Neural cell (in vitro differentiated cells): ENCODE data around the gene WIZ. TPM values are rescaled to one million over a fixed set of nuclear protein-coding genes. Genes with fewer than 3 reads are reported as not detected.

Experiments
- H2AFZ ChIP-seq: fragments of 200-600, 300-800 bp; sonication (generic), shearing (Covaris generic); 2 replicates; pipeline ENCODE4 v1.6.0; 2014; ENCODE audit warnings: low read depth, mild to moderate bottlenecking, antibody characterized with exemption, low read length, moderate library complexity
- H3F3A ChIP-seq: fragments of 200-600 bp; shearing (Covaris generic); 2 replicates; pipeline ENCODE4 v1.6.1; 2016; ENCODE audit warnings: mild to moderate bottlenecking, moderate library complexity, mixed read lengths, antibody characterized with exemption, low read length; ENCODE audit not compliant: insufficient read depth, poor library complexity, severe bottlenecking
- H3K27ac ChIP-seq: fragments of 200-600, 300-800 bp; sonication (generic), shearing (Covaris generic); 2 replicates; pipeline ENCODE4 v1.5.1; 2014; ENCODE audit warnings: mild to moderate bottlenecking, low read length, moderate library complexity
- H3K27me3 ChIP-seq: fragments of 300-800, 200-600 bp; sonication (generic), shearing (Covaris generic); 2 replicates; pipeline ENCODE4 v1.6.0; 2014; ENCODE audit warnings: mild to moderate bottlenecking, low read depth, low read length, moderate library complexity; ENCODE audit not compliant: insufficient read depth
- H3K36me3 ChIP-seq: fragments of 300-800, 200-600 bp; sonication (generic), shearing (Covaris generic); 2 replicates; pipeline ENCODE4 v1.5.1; 2014; ENCODE audit warnings: mild to moderate bottlenecking, antibody characterized with exemption, low read length, moderate library complexity; ENCODE audit not compliant: insufficient read depth
- H3K4me2 ChIP-seq: fragments of 300-800, 200-600 bp; sonication (generic), shearing (Covaris generic); 2 replicates; pipeline ENCODE4 v1.6.0; 2014; ENCODE audit warnings: mild to moderate bottlenecking, low read length
- H3K4me3 ChIP-seq: fragments of 300-800, 200-600 bp; sonication (generic), shearing (Covaris generic); 2 replicates; pipeline ENCODE4 v1.5.1; 2014; ENCODE audit warnings: mild to moderate bottlenecking, low read length, moderate library complexity
- H3K79me2 ChIP-seq: fragments of 200-600 bp; shearing (Covaris generic); replicated peaks from 2 replicates; pipeline ENCODE4 v1.6.0; 2014; ENCODE audit warnings: mild to moderate bottlenecking, low read length, moderate library complexity; ENCODE audit not compliant: insufficient read depth
- H3K9ac ChIP-seq: fragments of 300-800, 200-600 bp; sonication (generic), shearing (Covaris generic); 2 replicates; pipeline ENCODE4 v1.6.1; 2016; ENCODE audit warnings: mild to moderate bottlenecking, low read length, mixed read lengths
- H3K9me2 ChIP-seq: fragments of 200-600 bp; shearing (Covaris generic); 2 replicates; pipeline ENCODE4 v1.6.1; 2016; ENCODE audit warnings: mild to moderate bottlenecking, low read length, mixed read lengths; ENCODE audit not compliant: insufficient read depth
- H3K9me3 ChIP-seq: fragments of 200-600, 300-800 bp; sonication (generic), shearing (Covaris generic); 2 replicates; pipeline ENCODE4 v1.6.1; 2016; ENCODE audit warnings: mild to moderate bottlenecking, mixed run types, low read length, moderate library complexity, mixed read lengths
- H4K20me1 ChIP-seq: fragments of 200-600 bp; shearing (Covaris generic); 2 replicates; pipeline ENCODE4 v1.6.1; 2016; ENCODE audit warnings: mild to moderate bottlenecking, mixed run types; ENCODE audit not compliant: insufficient read depth
- EP300 ChIP-seq: fragments of 450-650 bp; conservative IDR thresholded peaks from 2 replicates; pipeline ENCODE4 v1.6.1; 2014; ENCODE audit warnings: antibody characterized with exemption, mild to moderate bottlenecking, moderate library complexity; ENCODE audit not compliant: poor library complexity, severe bottlenecking
- EZH2 ChIP-seq: fragments of 200-600, 300-800 bp; shearing (Covaris generic), sonication (generic); IDR thresholded peaks from 2 replicates; pipeline ENCODE4 v1.6.1; 2014; ENCODE audit warnings: antibody characterized with exemption, low read length, borderline replicate concordance, mild to moderate bottlenecking; ENCODE audit not compliant: insufficient read depth, poor library complexity, severe bottlenecking
- MXI1 ChIP-seq: fragments of 450-650 bp; conservative IDR thresholded peaks from 2 replicates; pipeline ENCODE4 v1.6.1; 2014; ENCODE audit warnings: antibody characterized with exemption, mild to moderate bottlenecking; ENCODE audit not compliant: poor library complexity, severe bottlenecking
- POLR2AphosphoS5 ChIP-seq: IDR thresholded peaks from 2 replicates; pipeline ENCODE4 v1.6.1; 2012
- RAD21 ChIP-seq: fragments of 450-650 bp; conservative IDR thresholded peaks from 2 replicates; pipeline ENCODE4 v1.6.1; 2014; ENCODE audit warnings: antibody characterized with exemption, mild to moderate bottlenecking, moderate library complexity
- SMC3 ChIP-seq: fragments of 450-650 bp; conservative IDR thresholded peaks from 2 replicates; pipeline ENCODE4 v1.6.1; 2014; ENCODE audit warnings: antibody characterized with exemption, mild to moderate bottlenecking, moderate library complexity; ENCODE audit not compliant: poor library complexity
- TAF1 ChIP-seq: IDR thresholded peaks from 2 replicates; pipeline ENCODE4 v1.6.1; 2012; ENCODE audit warnings: low read depth
- polyA plus RNA-seq: library from polyadenylated mRNA; depleted of rRNA; stranded (reverse); fragments of >200 nt; gene quantifications from 2 replicates; pipeline ENCODE4 v1.2.3, GENCODE V29; 2014
- TF ChIP-seq, protein P1 (sequence below): fragments of 450-650 bp; IDR thresholded peaks from 2 replicates; pipeline ENCODE4 v1.5.1; 2014; ENCODE audit warnings: antibody characterized with exemption, mild to moderate bottlenecking, moderate library complexity; ENCODE audit not compliant: poor library complexity, severe bottlenecking
- TF ChIP-seq, protein P2 (sequence below): IDR thresholded peaks from 2 replicates; pipeline ENCODE4 v1.6.1; 2012; ENCODE audit warnings: borderline replicate concordance

The WIZ gene
- polyA plus RNA-seq, 1 donor from 2014 or later = 13.0 TPM

DNA sequence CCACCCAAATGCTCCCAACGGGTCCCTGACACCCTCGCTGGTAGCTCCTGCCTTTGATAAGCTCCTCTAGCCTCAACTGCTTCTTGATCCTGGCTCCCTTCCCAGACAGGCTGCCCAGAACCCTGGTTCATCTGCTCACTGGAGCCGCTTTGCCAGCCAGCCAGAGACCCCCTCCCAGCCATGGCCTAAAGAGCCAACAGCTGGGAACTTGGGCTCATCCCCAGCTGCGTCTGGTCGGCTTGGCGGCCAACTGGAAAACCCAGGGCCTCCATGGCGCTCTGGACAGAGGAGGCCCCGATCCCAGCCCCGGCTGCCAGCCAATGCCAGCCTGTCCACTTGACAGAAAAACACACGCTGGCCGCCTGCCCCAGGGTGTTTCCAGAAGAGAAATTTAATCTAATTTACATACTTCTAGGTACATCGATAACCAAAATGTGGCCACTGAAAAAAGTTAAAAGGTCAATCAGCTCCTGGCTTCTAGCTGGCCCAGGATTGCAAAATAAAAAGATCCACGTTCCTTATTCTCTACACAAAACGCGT, 28.0 kb downstream of the WIZ start:
- no peak overlapping the region for H2AFZ ChIP-seq
- no peaks in the 10 kb centered on the region for H4K20me1 ChIP-seq
- H3K27ac ChIP-seq = no peak overlapping the region
- H3K36me3 ChIP-seq = peaks cover 20% of the 10 kb centered on the region
- no peaks in the 10 kb centered on the region for H3F3A ChIP-seq
- no peaks in the 10 kb centered on the region for H3K9me3 ChIP-seq
- H3K9ac ChIP-seq = no peak overlapping the region
- H3K27me3 ChIP-seq = no peaks in the 10 kb centered on the region
- no peaks in the 10 kb centered on the region for H3K9me2 ChIP-seq
- no peak overlapping the region for H3K4me3 ChIP-seq
- H3K4me2 ChIP-seq = no peak overlapping the region
- peaks cover 18% of the 10 kb centered on the region for H3K79me2 ChIP-seq
- TF ChIP-seq EP300 (no peak), EZH2 (no peak), POLR2AphosphoS5 (no peak), MXI1 (no peak), RAD21 (no peak), SMC3 (no peak), TAF1 (no peak)
- TF ChIP-seq, protein P1, sequence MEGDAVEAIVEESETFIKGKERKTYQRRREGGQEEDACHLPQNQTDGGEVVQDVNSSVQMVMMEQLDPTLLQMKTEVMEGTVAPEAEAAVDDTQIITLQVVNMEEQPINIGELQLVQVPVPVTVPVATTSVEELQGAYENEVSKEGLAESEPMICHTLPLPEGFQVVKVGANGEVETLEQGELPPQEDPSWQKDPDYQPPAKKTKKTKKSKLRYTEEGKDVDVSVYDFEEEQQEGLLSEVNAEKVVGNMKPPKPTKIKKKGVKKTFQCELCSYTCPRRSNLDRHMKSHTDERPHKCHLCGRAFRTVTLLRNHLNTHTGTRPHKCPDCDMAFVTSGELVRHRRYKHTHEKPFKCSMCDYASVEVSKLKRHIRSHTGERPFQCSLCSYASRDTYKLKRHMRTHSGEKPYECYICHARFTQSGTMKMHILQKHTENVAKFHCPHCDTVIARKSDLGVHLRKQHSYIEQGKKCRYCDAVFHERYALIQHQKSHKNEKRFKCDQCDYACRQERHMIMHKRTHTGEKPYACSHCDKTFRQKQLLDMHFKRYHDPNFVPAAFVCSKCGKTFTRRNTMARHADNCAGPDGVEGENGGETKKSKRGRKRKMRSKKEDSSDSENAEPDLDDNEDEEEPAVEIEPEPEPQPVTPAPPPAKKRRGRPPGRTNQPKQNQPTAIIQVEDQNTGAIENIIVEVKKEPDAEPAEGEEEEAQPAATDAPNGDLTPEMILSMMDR = no peak
- TF ChIP-seq, protein P2, sequence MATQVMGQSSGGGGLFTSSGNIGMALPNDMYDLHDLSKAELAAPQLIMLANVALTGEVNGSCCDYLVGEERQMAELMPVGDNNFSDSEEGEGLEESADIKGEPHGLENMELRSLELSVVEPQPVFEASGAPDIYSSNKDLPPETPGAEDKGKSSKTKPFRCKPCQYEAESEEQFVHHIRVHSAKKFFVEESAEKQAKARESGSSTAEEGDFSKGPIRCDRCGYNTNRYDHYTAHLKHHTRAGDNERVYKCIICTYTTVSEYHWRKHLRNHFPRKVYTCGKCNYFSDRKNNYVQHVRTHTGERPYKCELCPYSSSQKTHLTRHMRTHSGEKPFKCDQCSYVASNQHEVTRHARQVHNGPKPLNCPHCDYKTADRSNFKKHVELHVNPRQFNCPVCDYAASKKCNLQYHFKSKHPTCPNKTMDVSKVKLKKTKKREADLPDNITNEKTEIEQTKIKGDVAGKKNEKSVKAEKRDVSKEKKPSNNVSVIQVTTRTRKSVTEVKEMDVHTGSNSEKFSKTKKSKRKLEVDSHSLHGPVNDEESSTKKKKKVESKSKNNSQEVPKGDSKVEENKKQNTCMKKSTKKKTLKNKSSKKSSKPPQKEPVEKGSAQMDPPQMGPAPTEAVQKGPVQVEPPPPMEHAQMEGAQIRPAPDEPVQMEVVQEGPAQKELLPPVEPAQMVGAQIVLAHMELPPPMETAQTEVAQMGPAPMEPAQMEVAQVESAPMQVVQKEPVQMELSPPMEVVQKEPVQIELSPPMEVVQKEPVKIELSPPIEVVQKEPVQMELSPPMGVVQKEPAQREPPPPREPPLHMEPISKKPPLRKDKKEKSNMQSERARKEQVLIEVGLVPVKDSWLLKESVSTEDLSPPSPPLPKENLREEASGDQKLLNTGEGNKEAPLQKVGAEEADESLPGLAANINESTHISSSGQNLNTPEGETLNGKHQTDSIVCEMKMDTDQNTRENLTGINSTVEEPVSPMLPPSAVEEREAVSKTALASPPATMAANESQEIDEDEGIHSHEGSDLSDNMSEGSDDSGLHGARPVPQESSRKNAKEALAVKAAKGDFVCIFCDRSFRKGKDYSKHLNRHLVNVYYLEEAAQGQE = no peak

DNA sequence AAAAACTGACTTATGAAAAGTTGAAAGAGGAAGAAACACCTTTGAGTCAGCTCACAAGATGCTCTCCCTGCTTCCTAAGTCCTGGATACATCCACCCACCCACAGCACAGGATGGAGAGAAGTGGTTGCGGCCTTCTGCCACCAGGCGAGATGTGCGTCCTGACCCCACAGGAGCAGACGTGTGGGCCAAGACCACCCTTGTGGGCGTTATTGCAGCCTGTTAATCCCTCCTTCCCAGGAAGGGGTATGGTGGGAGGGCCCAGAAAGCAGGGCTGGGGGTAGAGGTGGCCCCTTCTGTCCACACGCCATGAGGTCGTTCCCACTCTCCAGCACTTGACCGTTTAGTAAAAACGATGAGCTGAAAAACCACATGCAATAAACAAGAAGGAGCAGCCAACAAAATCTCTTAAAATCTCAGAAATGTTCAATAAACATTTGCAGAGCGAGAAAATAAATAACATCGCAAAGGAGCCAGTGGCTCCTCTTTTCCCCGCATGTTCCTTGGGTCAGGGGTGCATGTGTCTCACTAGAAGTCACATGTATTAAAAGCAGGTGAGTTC, 28.5 kb downstream of the WIZ start:
- no peaks in the 10 kb centered on the region for H3K9me2 ChIP-seq
- peaks cover 17% of the 10 kb centered on the region for H3K36me3 ChIP-seq
- TF ChIP-seq POLR2AphosphoS5 = no peak
- TF ChIP-seq, protein P1 = no peak
- no peak for TF ChIP-seq RAD21
- no peak for TF ChIP-seq SMC3
- TF ChIP-seq EP300 = no peak
- TF ChIP-seq, protein P2 = no peak
- no peak for TF ChIP-seq TAF1
- no peak for TF ChIP-seq MXI1
- TF ChIP-seq EZH2 = no peak
- H3K79me2 ChIP-seq = peaks cover 24% of the 10 kb centered on the region
- H3K4me3 ChIP-seq = no peak overlapping the region
- H3F3A ChIP-seq = no peaks in the 10 kb centered on the region
- H3K27me3 ChIP-seq = no peaks in the 10 kb centered on the region
- H3K9me3 ChIP-seq = no peaks in the 10 kb centered on the region
- no peak overlapping the region for H3K27ac ChIP-seq
- H4K20me1 ChIP-seq = no peaks in the 10 kb centered on the region
- H3K4me2 ChIP-seq = no peak overlapping the region
- H2AFZ ChIP-seq = no peak overlapping the region
- no peak overlapping the region for H3K9ac ChIP-seq
